Tongue (tissue), 2 donors: ENCODE data around the gene SHC3. TPM values are rescaled to one million over a fixed set of nuclear protein-coding genes. Genes with fewer than 3 reads are reported as not detected.

Source experiments
- DNase-seq: peaks from one replicate; pipeline ENCODE4 v3.0.0-alpha.2; 2015
- total RNA-seq: library from RNA; depleted of rRNA; stranded (reverse); fragments of >200 nt; gene quantifications from one replicate; pipeline ENCODE4 v1.2.3, GENCODE V29; 2014

Gene SHC3
- total RNA-seq, 1 donor from 2014 or later = 1.1 TPM

DNA sequence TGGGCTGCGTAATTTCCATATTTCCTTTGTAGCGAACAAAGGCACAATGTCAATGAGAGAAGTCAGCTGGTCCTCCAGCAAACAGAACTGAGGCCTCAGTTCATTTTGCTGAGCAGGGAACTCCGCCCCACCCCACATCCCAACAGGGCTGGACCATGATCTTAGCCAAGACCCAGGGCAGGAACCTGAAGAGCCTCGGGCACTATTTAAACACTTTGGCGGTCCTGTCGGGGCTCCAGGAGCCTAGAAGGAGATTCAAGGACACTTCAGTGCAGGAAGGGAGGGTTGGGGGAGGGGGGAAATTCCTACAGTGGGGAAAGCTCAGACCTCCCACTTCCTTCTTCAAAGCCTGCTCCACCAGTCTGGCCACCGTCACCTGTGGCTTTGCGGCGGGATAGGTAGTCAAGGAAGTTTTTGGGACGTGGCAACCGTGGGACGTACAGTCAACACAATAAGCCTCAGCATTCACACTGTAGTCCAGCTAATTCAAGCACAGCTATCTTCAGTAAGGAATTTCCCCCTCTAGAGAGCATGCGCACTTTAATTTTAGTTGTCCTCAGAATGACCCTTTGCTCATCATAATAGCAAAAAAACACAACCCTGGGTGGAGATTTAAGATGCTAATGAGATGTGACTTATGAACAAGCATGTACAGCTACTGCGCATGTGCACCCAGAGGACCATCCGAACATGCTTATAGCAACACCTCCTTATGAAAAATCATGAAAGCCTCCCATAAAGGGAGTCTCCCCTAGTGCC, 156.4 kb downstream of the SHC3 start:
- DNase-seq = peak; percentile 45

DNA sequence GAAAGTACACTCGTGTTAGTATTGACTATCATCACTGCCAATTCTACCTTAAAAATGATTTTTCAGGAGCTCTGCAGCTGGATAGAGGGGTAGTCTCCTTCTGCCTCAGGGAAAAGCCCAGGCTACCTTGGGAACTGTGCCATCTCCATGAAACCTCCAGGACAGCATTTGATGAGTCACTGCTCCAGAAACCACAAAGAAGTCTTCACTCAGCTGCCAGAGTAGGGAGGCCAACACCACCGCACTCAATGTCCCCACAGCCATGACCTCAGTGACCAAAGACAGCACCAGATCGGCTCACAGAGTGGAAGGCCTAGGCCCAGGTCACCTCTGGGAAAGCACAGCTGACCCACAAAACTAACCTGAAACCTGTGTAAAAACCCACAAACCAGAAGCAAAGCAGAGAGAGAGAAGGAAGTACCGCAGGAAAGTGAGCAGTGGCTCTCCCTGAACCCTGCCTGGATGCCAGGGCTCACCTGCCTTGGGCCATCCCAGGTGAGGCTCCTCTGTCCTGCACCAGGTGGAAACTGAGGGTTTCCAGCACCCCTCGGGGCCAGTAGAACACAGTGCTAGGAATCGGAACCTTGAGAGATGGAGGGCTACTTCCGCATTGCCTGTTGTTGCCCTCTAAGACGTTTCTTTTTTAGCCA, 157.3 kb downstream of the SHC3 start:
- DNase-seq = no peak

DNA sequence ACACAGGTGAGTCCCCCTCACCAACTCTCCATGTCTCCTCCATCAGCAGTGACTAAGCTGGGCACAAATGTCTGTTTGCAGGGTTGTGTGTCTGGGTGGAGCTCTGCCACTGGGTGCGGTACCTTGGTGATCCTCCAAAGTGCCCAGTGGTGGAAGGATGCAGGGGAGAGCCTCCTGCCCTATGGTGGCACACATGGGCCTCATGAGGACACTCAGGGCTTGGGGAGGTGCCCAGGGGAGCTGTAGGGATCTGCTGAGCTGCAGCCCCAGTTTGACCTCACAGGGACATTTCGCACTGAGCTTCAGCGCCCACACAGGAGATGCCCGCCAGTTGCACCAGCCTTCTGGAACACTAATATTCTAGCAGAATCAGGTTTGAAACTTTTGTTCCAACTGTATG, 157.9 kb downstream of the SHC3 start:
- DNase-seq = no peak

DNA sequence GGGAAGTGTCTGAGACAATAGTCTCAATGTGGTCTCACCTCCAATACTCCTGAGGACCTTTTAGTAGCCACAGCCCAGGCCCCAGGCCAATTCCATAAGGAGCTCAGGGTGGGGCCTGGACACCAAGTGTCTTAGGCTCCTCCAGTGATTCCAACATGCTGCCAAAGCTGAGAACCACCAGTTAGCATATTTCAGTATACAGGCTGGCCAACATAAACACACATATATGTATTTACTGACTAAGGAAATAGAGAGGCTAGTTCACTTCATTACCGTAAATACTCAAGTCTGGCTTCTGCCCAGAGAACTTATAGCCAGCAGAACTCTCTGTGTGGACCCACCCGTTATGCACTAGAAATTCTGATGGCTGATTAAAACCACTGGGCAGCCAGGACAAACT, 163.3 kb downstream of the SHC3 start:
- DNase-seq = no peak

DNA sequence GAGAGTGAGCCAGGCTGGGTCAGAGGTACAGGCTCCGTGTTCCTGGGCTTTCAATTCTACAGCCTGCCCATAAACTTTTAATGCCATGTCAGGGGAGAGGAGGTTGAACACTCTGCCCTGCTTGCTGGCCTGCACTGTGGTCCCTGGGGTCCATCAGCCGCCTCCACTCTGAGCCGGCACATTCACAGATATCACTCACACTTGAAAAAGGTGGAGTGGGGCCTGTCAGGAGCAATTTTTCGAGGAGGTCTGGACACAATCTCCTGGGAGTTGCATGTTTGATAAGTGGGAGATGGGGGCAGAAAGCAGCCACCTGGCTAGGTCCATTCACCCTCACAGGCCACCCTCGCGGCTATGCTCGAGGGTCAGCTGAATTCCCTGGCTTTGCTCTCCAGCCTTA, 164.5 kb downstream of the SHC3 start:
- no peak for DNase-seq

DNA sequence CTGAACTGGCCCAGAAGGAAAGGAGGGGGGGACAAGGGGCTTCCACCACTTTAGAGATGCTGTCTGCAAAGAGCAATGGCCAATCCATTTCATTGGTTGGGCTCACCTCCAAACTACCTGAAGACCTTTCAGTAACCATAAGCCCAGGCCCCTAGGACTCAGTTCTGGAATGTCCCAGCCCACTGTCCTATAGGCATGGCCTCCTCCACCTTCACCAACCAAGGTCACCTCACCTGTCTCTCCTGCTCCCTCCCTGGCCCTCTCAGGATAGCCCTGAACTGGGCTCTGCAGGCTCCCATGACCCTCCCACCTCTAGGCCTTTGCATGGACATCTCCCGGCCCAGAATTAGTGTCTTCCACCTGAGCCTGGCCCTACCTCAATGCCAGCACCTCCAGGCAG, 165.0 kb downstream of the SHC3 start:
- no peak for DNase-seq

DNA sequence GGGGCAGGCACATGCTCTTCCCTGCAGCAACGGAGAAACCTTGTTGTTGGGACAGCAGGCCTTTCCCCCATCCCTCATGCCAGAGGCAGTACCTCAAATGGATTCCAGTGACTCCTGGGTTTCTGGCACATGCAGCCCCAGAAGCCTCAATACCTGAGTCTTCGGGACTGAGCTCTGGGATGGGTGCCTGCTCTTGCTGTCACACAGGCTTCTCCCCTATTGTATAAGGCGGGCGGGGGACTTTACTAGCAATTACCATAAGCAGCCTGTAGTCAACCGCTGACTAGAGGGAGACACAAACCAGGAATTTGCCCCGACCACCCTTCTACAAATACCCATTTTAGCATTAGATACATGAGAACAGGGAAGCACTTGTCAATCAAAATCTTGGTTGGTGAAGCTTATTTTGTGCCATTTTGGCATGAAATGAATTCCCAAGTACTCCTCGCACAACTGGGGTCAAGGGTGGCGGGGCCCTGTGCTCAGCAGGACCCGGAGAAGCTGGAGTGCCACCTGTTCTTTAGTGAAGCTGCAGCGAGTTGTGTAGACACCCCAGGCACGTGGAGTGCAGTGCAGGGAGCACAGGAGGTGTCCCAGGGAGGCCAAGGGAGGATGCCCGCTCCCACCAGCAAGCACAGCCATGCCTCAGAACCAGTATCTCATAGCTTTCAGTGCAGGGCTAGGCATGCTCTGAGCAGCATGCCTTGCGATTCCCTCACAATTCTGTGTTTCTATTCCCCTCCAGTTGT, 166.2 kb downstream of the SHC3 start:
- DNase-seq = no peak

DNA sequence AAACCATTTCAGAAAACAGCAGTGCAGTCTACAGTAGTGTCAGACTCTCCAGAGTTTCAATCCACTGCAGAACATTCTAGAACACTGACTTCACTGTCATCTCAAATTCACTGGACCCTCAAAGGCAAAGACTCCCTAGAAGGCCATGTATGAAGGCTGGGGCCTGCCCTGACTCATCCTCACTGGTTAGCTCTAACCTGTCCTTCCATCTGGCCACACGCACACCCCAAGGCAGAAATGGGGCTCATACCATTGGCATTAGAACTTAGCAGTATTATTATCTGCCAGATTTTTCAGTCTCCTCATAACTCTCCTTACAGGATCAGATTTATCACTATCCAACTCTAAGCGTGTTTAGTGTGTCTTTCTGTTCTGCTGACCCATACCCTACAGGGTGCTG, 166.9 kb downstream of the SHC3 start:
- no peak for DNase-seq

DNA sequence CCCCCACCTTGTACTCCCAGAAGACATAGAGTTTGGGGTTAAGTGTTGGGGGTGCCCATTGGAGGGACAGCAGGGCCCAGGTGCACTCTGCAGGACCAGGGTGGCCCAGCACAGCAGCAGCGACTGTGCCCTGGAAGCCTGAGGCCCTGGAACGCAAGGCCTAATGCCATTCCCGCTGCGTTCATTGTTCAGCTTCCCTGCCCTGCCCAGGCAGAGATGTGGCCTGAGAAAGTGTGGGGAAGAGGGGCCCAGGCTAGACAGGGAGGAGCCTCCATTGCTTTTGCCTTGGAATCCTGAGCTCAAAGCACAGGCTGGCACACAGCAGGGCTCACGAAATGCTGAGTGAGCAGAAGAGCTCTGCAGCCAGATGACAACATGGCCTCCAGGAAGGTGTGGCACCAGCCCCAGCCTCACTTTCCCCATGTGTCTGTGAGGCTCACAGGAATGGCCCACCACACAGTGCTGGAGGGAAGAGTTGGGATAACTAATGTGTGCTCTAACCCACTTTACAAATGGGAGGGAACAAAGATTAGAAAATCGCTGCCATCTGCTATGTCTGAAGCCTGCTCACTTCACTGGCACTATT, 168.0 kb downstream of the SHC3 start:
- no peak for DNase-seq

DNA sequence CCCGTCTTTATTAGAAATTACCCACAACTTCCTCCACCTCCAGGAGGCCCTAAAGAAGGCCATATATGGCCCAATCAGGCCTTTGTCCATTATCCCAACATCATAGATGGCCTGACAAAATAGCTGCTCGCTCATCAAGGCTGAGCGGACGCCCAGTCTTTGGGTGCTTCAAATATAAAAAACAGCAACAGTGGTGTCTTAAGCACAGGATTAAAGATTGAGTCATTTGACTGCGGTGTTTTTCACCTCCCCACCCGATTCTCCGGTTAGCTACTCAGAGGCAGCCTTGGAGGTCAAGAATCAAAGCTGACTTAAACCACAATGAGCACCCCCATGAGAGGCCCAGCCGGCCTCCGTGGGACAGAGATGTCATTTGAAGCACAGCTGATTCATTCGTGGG, 168.6 kb downstream of the SHC3 start:
- DNase-seq = no peak

DNA sequence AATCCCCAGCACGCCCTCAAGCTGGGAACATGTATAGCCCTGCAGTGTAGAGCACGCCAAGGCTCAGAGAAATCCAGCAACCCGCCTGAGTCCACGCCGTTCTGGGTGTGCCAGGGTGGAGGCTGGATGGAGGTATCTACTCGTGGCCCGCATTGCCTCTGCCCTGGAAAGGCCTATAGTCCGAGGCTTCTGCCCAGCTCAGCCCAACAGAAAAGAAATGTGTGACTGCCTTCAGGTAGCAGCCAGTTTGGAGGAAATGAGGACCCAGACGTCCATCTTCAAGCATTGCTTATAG, 169.1 kb downstream of the SHC3 start:
- no peak for DNase-seq

DNA sequence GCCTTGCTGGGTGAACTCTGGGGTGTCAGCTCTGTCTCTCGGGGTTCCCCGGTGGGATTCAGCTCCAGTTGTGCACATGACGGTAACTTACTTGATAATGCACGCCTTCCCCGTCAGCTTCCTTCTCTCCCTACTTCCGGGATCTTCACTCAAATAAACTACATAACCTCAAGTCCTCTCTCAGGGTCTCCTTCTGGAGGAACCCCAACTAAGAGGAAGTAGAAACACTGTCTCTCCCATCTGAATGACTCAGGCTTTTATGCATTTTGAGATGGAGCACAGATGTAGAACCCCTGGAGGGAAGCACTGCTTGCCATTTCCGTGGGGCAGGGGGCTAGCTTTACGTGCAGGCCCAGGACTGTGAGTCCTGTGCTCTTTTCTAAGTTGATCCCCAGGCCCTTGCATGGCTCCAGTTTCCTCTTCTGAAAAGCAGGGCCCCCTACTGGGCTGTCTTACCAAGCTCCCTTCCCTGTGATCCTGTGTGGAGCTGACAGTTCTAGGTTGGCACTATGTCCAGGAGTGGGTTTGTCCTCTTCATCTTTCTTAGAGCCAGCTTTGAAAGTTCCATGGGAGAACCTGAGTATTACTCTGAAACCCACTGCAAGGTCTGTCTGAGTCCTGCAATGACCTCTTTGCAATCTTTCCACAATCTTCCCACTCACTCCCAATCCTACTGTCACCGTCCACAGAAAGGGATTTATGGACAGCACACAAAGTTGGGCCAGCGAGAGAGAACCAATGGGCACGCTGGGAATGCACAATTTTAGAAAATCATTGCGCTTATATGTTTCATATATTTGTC, 169.7 kb downstream of the SHC3 start:
- DNase-seq = no peak

DNA sequence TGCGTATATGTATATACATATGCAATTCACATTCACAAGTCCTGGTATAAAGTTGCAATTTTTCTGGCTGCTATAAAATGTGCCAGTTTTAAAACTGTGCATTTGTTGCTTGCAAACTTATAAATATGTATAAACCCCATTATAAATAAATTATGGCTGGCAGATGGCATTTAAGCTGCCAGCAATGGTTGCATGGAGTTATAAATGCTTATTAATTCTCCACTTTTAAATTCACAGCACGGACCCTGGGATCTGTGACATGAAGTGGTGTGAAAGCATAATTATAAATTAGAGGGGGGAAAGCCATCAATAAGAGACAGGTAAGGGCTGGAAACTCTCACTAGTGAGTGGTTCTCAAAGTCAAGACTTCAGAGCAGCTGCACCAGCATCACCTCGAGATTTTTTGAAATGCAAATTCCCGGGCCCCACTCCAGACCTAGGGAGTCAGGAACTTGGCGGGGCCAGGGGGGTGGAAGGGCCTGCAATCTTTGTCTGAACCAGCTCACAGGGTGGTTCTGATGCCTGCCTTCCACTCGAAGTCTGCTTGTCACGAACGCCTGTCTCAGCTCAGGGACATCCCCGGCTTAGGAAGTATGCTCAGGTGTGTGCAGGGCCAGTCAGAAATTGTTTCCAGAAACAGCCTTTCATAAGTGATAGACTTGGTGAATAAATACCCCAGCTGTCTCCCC, 170.4 kb downstream of the SHC3 start:
- DNase-seq = no peak

DNA sequence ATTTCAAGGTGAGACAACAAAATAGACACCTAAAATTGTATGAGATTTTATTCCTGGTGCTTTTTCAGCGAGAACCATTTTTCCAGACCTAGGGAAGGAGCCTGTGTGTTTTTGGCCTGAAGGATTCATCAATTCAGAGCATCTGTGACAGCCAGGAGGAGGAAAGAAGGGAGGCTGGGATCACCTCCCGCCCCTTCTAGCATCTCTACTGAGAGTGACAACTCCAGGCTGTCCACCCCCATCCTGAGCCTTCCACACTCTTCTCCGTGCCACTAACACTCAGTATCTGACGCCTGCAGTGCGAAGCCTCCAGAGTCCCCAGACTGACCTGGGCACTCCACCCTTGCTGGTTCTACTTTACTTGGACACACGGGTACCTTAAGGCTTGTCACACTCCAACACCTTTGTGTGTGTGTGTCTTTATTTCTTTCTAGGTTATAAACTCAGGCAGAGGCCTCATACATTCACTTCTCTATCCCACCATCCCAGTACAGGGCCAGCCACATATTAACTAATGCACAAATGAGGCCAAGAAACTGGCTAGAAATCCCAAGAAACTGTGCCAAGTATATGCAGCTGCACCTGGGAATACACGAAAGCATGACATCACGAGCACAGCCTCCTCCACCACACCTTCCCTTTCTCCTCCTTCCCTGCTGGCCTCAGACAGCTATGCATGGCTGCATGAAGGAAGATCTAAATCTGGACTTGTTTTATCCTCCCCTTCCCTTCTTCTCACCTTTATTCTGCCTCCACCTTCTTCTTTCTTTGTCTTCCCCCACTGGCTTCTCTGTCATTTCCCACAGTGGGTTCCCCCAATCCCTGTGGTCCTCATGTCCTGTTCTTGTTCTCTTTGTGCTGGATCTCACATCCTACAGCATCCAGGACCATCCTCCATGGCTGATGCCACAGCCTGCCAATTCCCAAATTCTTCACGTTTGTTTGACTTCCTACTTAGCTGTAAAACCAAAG, 171.3 kb downstream of the SHC3 start:
- peak; percentile 35 for DNase-seq

DNA sequence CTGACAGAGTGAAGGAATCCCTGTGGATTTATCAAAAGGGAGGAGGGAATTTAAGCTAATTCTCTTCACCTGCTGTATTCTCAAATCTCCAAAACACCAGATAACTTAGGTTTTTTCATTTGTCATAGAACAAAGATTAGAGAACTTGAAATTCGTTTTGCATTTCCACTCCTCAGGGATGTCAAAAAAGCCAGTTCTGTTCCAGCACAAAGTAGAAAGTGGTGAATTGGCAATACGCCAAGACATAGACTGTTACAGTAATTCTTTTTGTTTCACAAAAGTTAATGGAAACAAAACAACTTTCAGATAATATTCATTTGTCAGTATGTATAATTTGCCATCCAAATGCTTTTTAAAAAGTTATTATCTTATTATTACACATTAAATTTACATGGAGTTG, 172.4 kb downstream of the SHC3 start:
- DNase-seq = peak; percentile 57

DNA sequence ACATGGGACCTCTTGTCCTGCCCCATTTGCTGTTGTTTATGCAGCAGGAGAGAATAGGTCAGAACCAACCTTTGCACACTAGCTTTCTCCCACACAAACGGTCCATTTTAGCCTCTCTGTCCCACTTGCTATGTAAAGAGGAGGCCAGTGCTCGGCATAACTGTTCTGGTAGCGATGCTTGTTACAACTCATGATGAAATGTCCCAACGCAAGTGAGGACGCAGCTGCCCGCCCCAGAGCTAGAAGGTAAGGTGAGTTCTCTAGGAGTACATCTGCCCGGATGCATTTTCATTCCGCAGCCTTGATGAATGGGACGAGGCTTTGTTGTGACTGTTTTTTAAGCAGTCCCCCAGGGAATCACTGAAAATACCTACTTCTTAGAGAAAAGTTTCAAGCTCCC, 173.3 kb downstream of the SHC3 start:
- DNase-seq = no peak

DNA sequence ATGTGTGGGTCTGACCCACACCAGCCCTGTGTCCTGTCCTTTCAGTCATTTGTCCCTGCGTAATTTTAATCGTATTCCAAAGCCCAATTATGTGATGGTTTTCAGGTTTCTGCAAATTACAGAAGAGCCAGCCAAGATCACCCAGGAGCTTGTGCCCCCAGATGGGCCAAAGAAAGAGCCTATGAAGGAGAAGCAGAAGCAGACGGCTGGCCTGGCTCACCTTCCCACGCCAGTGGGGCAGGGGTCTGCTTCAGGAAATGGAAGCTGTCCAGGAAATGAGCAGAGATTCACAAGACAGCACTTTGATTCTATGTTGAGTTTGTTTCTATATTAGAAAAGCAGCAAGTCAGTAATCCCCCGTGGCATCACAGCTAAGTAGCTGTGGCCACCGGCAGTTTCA, 175.6 kb downstream of the SHC3 start:
- no peak for DNase-seq

DNA sequence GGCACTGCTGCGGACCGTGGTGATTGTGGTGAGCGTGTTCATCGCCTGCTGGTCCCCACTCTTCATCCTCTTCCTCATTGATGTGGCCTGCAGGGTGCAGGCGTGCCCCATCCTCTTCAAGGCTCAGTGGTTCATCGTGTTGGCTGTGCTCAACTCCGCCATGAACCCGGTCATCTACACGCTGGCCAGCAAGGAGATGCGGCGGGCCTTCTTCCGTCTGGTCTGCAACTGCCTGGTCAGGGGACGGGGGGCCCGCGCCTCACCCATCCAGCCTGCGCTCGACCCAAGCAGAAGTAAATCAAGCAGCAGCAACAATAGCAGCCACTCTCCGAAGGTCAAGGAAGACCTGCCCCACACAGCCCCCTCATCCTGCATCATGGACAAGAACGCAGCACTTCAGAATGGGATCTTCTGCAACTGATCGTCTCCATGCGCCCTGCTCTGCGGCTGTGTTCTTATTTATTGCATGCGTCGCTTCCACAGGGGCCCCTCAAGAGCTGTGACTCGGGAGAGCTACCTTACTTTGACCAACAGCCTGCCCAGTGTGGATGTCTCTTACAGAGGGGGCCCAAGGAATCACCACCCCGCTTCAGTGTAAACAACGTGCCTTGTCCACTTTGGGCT, 176.6 kb downstream of the SHC3 start:
- no peak for DNase-seq

DNA sequence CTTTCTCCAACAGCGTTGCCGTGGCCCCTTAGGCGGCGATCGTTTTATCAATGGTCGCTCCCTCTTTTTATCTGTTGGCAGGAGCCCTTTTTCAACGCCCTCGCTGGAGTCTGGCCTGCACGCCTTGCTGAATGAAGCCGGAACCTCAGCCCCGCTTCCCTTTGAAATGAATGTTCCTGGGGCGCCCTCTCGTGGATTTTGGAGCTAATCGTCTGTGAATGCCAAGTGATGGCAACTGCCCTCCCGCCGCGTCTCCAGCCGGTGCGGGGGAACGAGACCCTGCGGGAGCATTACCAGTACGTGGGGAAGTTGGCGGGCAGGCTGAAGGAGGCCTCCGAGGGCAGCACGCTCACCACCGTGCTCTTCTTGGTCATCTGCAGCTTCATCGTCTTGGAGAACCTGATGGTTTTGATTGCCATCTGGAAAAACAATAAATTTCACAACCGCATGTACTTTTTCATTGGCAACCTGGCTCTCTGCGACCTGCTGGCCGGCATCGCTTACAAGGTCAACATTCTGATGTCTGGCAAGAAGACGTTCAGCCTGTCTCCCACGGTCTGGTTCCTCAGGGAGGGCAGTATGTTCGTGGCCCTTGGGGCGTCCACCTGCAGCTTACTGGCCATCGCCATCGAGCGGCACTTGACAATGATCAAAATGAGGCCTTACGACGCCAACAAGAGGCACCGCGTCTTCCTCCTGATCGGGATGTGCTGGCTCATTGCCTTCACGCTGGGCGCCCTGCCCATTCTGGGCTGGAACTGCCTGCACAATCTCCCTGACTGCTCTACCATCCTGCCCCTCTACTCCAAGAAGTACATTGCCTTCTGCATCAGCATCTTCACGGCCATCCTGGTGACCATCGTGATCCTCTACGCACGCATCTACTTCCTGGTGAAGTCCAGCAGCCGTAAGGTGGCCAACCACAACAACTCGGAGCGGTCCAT, 177.4 kb downstream of the SHC3 start:
- DNase-seq = peak; percentile 96
